ENCODE data around the gene PTPRN2. TPM values are rescaled to one million over a fixed set of nuclear protein-coding genes. Genes with fewer than 3 reads are reported as not detected.

PTPRN2 gene
- total and polyA plus RNA-seq, 9 of the 15 experiments (the other 6 are each of a cell fraction or from before 2014, with no cell fraction given), result not detected

GRCh38 chr7:158266426-158266816 is 321.2 kb downstream of the PTPRN2 start (continued):
- no peak for TF ChIP-seq ZBTB40 (IDR thresholded peaks at IDR 0.05)
- TF ChIP-seq ZBTB40 (CRISPR knock-in tag; IDR thresholded peaks at IDR 0.05), result no peak
- TF ChIP-seq ARID2 (IDR thresholded peaks at IDR 0.05), result no peak
- no peak for TF ChIP-seq RAD51 (IDR thresholded peaks at IDR 0.05; ENCODE audit: borderline replicate concordance, low read depth)
